ENCODE measurements around the gene EID3.

DNA sequence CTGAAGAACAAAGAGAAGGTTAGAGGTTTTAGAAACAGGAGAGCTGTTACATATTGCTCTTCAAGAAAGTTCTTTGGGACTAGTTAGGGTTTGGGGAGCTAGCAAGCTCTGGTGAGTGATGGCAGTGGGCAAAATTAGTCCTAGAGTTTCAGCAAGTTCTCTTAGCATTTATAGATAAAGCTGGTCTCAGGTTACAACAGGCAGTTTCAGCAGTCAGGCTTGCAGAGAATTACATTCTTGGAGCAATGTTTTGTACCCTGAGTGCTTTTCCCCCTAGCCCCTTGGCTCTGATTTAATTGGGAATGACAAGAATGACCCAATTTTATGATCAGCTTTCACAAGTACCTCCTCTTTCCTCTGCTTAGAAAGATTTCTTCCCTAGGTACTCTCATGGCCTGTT is 21.4 kb upstream of the EID3 start:
- no peak for TF ChIP-seq BHLHE40 (IDR thresholded peaks at IDR 0.05; ENCODE audit: borderline replicate concordance)
- TF ChIP-seq NFRKB (IDR thresholded peaks at IDR 0.05) = no peak
- TF ChIP-seq FOXM1 (IDR thresholded peaks at IDR 0.05; ENCODE audit: borderline replicate concordance) = no peak
- TF ChIP-seq LEF1 (IDR thresholded peaks at IDR 0.05; ENCODE audit: borderline replicate concordance) = no peak
- no peak for TF ChIP-seq FOXK2 (IDR thresholded peaks at IDR 0.05)
- TF ChIP-seq ELF4 (IDR thresholded peaks at IDR 0.05) = no peak
